NCI-H2107 treated with DMSO at 0.1 percent for 48 hours (cell line): ENCODE results near the gene SND1.

Experiments used
- DNase-seq: peaks from one replicate; lab custom pipeline; 2025; ENCODE audit not compliant: unreplicated experiment; lab: John Stamatoyannopoulos, UW

SND1 gene

DNA sequence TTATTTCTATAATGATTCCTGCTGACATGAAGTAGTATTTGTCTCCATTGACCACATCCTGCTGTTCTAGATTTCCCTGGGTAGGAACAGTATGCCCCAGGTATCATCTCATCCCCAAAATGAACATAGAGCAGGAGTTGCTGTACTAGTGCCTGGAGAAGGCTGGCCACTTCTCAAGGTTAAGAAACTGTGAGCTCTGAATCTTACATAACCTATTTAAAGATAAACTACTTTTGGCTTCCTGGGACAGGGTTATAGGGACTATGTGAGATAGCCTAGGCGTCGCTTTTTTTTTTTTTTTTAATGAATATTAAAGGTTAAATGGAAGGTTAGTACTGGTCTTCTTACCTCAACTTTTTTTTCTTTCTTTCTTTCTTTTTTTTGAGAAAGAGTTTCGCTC, 276.2 kb downstream of the SND1 start:
- no peak for DNase-seq

DNA sequence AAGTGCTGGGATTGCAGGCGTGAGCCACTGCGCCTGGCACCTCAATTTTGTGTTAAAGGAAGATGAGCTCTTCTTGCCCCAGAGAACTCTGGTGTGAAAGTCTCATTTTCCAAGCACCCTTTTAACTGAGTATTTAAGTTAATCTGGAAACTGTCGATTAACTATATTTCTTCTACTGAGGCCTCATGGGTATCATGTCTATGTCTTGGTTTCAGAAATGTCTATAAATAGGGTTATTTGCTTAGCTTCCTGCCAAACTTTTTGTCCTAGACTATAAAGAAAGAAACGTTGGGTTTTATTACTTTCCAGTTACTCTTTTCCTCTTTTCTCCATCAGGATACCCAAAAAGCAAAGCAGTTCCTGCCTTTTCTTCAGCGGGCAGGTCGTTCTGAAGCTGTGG, 276.9 kb downstream of the SND1 start:
- no peak for DNase-seq

DNA sequence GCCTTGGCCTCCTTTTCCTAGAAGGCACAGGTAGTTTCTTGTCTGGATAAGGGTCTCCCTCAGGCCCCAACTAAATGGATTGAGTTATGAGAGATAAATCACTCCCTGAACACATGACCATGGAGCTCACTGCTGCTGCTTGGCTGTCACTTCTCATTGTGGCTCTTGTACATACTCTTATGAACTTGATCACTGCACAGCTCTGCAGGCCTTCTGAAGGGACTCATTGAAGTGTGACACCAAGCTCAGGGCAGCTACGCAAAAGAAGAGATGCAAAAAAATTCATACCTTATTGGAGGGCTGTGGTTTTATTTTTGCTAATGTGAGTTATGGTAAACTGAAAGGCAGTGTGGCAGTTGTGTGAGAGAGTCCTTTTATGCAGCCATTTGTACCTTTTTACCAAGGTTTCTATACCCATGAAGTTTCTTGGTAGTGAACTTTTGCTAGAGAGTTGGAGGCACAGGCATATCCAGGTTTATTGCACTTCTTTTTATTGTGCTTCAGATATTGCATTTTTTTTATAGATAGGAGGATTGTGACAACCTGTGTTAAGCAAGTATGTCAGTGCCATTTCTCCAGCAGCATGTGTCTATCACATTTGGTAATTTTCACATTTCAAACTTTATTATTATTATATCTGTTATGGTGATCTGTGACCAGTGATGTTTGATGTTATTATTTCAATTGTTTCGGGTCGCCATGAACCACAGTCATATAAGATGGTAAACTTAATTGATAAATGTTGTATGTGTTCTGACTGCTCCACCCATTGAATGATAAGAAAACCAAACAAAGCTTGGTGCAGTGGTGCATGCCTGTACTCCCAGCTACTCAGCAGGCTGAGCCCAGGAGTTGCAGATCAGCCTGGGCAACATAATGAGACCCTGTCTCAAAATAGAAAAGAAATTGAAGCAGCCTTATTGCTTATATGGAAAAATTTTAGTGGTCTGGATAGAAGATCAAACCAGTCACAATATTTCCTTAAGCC, 278.6 kb downstream of the SND1 start:
- DNase-seq, result no peak

DNA sequence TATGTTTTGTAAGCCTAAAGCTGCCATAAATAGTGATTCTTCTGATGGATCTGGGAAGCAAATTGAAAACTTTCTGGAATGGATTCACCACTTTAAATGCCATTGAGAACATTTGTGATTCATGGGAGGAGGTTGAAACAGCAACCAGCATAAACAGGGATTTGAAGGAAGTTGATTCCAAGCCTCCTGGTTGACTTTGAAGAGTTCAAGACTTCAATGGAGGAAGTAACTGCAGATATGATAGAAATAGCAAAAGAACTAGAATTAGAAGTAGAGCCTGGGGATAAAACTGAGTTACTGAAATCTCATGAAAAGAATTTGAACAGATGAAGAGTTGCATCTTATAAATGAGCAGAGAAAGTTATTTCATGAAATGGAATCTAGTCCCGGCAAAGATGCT, 280.1 kb downstream of the SND1 start:
- no peak for DNase-seq

DNA sequence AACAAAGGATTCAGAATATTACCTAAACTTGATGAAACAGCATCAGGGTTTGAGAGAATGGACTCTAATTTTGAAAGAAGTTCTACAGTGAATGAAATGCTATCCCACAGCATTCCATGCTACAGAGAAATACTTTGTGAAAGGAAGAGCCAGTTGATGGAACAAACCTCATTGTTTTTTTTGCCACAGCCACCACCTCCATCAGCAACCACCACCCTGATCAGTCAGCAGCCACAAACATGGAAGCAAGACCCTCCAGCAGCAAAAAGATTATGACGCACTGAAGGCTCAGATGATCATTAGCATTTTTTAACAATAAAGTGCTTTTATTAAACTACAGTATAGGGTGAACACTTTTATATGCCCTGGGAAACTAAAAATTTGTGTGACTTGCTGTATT, 280.5 kb downstream of the SND1 start:
- no peak for DNase-seq

DNA sequence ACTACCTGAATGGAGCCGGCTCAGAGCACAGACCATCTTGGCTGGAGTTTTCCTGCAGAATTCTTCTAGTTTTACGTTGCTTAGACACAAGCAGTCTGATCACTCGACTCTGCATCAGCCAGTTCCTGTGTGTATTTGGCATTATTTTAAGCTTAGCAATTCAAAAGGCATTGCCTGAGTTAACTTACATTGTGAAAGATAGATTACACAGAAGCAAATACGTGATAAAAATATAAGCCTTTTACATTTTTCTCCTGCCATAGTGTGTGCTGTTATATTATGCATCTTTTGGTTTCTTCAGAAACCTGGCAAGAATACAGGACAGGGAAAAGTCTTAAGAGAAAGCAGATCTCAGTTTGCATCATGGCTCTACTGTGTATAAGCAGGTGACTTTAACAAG, 281.2 kb downstream of the SND1 start:
- DNase-seq, result no peak

DNA sequence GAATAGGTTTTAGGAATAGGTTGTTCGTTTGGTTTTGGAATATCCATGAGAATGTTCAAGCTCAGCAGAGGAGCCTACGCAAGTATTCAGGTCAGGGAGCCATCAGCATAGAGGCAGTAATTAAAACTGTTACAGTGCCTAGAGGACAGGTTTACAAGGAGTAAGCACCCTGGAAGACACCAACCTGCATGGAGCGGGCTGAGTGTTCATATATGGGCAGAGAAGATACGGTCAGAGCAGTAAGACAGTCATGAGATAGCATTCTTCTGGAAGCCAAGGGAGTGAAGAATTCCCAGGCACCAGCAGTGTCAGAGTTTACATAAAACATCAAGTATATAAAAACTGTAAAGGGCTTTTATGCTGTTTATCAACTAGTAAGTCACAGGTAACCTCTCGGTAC, 282.7 kb downstream of the SND1 start:
- DNase-seq, result no peak

DNA sequence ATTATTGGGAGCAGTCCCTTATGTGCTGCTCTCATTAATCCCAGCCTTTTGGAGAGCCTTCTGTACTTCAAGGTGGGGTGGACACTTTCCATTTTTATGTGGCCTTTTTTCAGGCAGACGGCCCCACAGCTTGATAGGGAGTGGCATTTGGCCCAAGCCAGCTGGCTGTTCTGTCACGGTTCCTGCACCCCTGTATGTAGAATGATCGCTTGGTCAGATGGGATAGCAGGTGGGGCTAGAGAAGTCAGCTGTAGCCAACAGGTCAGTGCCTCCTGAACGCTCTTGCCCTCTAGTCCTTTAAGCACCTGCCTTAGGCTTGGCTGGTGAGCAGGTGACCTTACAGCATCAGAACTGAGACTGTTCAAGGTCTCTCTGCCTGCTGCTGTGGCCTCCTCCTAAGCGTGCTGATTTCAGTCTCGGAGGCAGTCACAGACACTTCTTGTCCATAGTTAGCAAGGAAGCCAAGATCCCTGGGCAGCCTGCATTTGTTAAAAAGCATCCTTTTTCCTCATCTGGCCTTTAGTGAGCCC, 283.9 kb downstream of the SND1 start:
- no peak for DNase-seq

DNA sequence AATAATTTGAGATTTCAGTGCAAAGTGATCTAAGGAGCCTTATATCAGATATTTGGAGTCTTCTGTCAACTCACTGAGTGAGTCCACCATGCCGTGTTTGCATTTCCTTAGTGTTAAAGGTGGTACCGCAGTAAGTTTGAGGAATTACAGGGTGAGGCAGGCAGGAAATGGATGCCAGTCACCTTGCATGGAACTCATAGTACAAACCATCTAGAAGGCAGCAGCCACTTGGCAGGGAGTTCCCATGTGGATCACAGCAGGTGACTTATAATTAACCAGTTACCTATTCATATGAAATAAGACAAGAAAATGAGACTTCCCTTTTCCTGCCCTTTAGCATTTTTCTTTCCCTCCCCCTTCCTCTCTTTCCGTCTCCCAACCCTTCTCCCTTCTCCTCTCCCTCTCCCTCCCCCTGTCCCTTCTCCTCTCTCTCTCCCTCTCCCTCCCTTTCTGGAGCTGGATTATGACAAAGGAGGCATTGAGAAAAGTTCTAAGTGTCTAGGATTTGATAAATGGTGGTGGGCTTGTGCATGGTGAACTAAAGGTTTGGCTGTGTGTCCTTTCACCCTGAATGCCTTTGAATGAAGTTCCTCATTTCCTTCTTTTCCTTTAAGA, 285.2 kb downstream of the SND1 start:
- DNase-seq, result no peak

DNA sequence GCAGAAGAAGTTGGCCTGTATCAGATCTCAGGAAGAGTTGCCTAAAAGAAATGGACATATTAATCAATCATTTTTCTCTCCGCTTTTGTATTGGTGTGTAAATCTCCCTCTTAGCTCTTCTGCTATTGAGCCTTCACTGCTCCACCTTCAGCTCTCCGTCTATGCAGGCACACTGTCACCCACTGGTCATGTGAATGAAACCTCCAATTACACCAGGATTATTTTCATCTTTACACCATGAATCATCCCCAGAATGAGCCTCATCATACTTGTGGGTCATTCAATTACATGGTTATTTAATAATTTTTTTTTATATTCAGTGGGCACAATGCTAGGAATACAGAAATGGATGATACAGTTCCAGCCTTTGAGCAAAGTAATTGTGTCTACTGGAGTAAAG, 286.6 kb downstream of the SND1 start:
- DNase-seq, result no peak

DNA sequence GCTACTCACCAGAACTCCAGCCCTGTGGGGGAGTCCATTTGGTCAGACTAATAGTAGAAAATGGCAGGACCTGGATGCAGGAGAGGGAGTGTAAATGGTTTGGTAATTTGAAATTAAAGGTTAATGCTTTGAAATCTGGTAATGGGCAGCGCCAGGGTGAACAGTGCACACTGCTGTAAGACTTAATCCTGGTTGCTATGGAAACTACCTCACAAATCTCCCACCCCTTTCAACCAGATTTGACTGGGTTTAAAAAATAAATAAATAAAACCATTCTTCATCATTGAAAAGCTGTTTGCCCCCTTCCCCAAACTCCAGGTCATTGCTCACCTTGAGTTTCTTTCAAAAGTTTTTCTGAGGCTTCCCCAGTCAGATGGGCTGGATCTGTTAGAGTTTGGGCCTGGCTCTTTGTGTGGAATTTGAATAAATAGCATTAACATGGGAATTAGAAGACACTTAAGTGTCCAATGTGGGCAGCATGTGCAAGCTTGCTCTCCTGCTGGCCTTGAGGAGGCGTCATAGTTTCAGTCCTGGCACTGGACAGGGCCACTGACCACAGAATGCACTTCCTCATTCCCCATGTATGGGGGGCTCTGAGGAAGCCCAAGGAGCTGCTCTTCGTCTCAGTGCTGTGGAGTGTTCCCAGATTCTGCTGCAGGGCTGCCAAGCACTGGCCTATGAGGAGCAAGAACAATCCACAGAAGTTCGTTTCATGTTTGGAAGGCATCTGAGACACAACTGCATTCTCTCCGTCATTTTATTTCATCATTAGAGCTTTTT, 288.6 kb downstream of the SND1 start:
- no peak for DNase-seq

DNA sequence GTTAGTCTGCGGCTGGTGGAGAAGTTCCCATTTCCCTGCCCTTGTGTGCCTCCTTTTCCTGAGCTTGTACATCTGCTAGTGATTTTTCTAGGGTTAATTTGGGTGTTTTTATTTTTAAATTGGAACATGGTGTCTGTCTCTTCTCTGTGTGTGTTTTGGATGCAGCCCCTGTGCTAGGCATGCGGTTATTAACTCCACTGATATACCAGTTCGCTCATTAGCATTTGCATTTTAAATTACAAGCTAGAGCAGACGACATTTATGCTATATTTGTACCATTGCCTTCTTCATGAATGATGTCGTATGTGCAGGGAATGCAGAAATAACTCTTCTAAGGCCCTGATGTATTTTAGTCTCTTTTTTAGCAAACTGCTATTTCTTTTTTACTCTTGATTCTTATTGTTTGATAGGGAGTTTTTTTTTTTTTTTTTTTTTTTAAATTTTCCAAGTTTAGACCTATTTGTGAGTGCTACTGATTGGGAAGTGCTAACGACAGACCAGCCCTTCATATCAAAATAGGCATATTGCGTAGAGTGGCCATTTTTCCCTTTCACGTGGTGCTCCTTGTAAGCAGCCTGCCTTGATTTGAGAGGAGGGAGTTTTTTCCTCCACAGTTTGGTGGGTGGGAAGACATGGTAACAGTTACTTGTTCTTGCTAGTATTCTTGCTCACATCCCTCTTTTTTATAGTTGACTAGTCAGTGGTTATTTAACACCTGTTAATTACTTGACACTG, 289.6 kb downstream of the SND1 start:
- no peak for DNase-seq

DNA sequence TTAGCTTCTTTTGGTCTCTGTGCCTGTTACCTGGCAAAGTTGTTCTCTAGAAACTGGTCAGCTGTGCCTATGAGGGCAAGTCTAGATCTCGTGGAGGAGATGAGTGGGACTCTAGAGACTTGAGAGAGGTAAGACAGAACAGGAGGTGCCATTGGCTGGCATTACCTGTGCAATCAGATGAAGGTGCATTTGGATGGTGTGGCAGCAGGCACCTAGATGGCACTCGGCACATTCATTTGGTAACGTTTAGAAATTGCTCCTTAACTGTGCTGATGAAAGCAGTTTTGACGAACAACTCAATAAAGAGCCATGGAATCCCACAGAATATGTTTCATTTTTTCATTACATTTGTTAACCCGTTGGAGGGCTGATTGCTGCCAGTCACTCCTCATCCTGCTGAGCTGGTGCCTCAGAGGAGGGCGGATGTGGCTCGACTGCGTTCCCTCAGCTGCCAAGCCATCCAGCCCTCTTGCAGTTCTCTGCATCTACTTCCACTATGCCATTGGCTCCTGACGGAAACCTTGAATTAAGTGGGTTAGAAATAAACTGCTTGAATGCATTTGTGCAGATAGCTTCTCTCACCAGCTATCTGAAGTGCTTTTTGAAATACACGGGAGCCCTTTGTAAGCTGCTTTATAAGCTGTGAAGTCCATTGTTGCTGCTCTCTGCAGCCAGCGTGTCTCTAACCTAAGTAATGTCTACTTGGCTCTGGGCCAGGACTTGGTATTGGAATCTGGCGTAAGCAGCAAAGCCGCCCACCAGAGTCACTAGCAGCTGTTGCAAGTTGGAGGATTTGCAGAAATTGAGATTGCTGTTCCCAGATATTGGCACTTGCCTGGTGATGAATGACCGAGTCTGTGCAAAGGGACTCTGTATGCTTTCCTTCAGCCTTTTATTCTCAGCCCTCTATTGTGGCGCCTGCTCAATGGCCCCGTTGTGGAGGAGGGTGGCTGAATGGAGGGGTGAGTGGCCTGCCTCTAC, 291.8 kb downstream of the SND1 start:
- peak; percentile 54 for DNase-seq

DNA sequence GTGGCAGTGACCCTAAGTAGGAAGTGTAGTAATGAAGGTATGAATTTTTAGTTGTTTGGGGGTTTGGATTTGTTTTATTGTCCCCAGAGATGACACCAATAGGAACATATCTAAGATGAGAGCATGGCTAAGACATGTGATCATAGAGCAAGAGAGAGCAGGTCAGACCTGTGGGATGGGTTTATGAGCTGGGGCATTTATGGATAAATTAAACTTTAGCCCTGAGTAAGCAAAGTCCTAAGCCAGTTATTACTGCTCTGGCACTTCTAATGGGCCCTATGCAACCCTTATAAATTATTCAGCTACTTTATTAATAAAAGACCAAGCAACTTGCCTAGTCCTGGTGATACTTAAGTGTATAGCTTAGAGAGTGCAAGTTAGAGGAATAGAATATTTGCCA, 294.1 kb downstream of the SND1 start:
- DNase-seq, result no peak

DNA sequence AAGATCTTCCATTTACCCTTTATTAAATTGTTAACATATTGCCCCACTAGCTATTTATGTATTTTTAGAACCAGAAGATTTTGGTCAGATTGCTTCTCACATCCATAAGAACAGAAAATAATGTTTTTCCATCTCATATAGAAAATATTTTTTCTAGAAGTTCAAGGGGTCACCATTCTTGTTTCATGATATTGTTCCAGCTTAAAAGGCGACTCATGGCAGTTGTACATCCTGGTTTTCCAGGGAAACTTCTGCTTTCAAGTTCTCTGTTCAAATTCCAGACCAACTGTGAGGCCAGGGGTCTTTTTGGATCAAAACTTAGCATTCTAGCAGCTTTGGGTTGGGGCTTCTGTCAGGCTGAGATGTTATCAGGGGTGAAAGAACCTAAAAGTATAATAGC, 294.9 kb downstream of the SND1 start:
- DNase-seq, result no peak

DNA sequence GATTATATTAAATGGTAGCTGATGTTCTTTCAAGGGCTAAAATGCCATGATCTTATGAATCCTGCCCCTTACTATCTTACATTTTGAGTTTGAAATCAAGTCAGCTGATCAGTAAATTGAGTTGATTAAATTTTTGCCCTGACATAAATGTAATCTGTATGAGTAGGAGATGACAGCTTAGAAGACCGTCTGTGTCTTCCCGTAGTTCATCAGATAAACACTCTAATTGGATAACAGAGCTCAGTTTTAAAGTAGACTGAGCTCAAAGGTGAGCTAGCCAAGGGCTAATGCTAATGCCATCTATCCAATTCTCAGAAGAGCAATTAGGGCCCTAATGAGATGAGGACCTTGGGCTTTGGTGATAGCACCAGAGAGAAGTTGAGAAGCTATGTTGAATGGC, 296.3 kb downstream of the SND1 start:
- DNase-seq, result no peak

DNA sequence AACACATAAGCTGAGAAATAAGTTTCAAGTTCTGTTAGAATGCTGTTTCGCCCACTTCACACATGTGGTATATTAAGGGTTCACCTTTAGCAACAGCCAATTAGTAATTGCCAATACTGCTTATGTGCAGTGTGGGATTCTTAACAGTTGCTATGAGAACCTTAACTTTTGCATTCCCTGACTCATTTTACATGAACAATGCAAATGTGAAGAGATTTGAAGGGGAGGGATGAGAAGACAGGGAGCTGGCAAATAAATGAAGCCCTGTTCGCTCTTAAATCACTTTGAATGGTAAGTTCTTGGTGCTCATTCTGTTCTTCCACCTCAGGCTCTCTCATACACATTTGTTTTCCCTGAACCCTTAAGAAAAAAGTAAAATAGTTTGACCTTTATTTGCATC, 296.9 kb downstream of the SND1 start:
- DNase-seq, result no peak

DNA sequence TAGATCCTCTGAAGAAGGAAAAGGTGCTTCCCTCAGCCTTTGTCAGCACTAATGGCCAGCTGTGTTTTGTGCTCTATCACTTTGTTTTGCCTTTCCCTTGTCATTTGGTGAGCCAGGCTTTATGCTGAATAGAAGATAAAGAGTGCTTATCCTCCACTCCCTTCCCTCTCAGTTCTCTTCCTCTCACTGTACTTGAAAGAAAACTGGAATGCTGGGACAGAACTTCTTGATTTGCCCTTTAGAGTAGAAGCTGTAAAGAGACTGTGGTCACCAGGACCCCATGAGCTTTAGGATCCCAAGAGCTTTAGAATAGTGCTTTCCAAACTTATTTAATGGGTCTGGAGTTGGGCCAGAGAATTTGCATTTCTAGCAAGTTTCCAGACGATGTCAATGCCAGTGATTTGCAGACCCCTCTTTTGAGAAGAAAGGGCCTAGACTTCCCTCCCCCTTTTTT, 297.8 kb downstream of the SND1 start:
- no peak for DNase-seq

DNA sequence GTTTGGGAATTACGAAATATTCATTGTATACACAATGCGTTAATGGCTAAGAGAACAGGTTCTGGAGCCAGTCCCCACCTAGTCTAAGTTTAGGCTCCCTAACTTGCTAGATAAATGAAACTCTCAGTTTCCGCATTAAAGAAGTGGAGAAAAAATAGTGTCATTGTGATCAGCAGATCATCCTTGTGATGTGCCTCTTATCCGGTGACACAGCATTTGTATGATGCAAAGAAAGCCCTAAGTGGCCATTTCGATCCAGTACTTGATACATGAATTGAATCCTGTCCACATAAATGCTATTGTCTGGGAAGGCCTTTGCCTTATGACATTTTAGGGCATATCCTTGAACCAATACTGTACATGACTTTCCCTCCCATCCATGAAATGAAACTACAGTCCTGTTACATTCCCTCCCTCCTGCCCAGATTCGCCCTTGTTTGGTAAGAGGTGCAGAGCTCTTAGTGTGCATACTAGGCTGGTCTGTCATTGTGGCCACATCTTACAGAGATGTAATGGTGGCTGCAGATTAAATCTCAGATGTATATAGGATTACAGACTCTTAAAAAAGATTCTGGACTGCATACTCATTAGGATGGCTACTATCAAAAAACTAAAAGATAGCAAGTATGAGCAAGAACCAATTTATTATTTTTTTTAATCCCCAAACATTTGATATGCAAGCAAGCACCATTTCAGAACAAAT, 298.4 kb downstream of the SND1 start:
- no peak for DNase-seq
